GM12878 (cell line): ENCODE measurements around the gene CFDP1. TPM values are rescaled to one million over a fixed set of nuclear protein-coding genes. Genes with fewer than 3 reads are reported as not detected.
"Not testable (repeated sequence)": the region's sequence is repeated elsewhere in the genome, so short reads cannot be mapped to it uniquely, and the experiment has no call there.

Experiments
- ATAC-seq: fragments of 200-7000 bp; cut with Tn5 transposase; 3 replicates; pipeline ENCODE4 v1.9.1; 2020; ENCODE audit warnings: mild to moderate bottlenecking, moderate library complexity
- BruUV-seq: library from RNA; stranded (reverse); fragments of 400-500 nt; replicated peaks from 2 replicates; lab custom pipeline; 2021; lab: Mats Ljungman, UMichigan
- CTCF ChIA-PET: fragments of 300-600 bp; sonication (Branson Sonifier 250); formaldehyde crosslinking; extraction: SDS; loops from one replicate; lab custom pipeline; 2021; ENCODE audit warnings: inconsistent platforms; lab: Yijun Ruan, JAX
- POLR2A ChIA-PET: fragments of 350-600 bp; formaldehyde crosslinking; extraction: SDS; loops from one replicate; lab custom pipeline; 2021; ENCODE audit warnings: inconsistent platforms; lab: Charles Lee
- RAD21 ChIA-PET: fragments of 300-600 bp; sonication (Branson Sonifier 250); formaldehyde crosslinking; loops from one replicate; lab custom pipeline; 2023; ENCODE audit warnings: antibody characterized with exemption; ENCODE audit not compliant: unreplicated experiment; lab: Charles Lee
- SMC1A ChIA-PET: fragments of 300-600 bp; sonication (Branson Sonifier 250); formaldehyde crosslinking; loops from one replicate; lab custom pipeline; 2023; ENCODE audit not compliant: unreplicated experiment, uncharacterized antibody; lab: Charles Lee
- DNase-seq: peaks from one replicate; pipeline ENCODE4 v3.0.0-alpha.2; 2011; ENCODE audit warnings: low read depth, low spot score
- FAIRE-seq: peaks from 3 replicates; lab custom pipeline; 2011; peaks lifted over from hg19 to GRCh38; lab: Jason Lieb, UNC
- H2AFZ ChIP-seq: 2 replicates; pipeline ENCODE4 v1.6.0; 2011; ENCODE audit warnings: low read depth, low read length, control low read depth; ENCODE audit not compliant: control insufficient read depth
- H3K27ac ChIP-seq: 2 replicates; pipeline ENCODE4 v1.5.1; 2011; ENCODE audit warnings: control low read depth; ENCODE audit not compliant: control insufficient read depth, insufficient read depth
- H3K27me3 ChIP-seq, 2 experiments: replicated peaks in 1 of 2; 2 replicates each; pipeline versions ENCODE4 v1.6.0 to v1.6.1; 2011; ENCODE audit warnings: low read length in 1 of 2; ENCODE audit not compliant: control insufficient read depth in 2 of 2, insufficient read depth in 2 of 2
- H3K36me3 ChIP-seq, 2 experiments: 2 replicates each; pipeline ENCODE4 v1.5.1; 2011; ENCODE audit warnings: low read length in 1 of 2; ENCODE audit not compliant: control insufficient read depth in 2 of 2, insufficient read depth in 2 of 2
- H3K4me1 ChIP-seq: 2 replicates; pipeline ENCODE4 v1.6.1; 2011; ENCODE audit warnings: mild to moderate bottlenecking, low read length, moderate library complexity, mixed read lengths; ENCODE audit not compliant: control insufficient read depth, insufficient read depth
- H3K4me2 ChIP-seq: 2 replicates; pipeline ENCODE4 v1.6.0; 2011; ENCODE audit warnings: control low read depth; ENCODE audit not compliant: control insufficient read depth, insufficient read depth
- H3K4me3 ChIP-seq: fragments of 200-600 bp; sonication (generic); 2 replicates; pipeline ENCODE4 v1.5.1; 2016
- H3K79me2 ChIP-seq: 2 replicates; pipeline ENCODE4 v1.6.0; 2011; ENCODE audit warnings: low read length; ENCODE audit not compliant: control insufficient read depth, insufficient read depth
- H3K9ac ChIP-seq: 2 replicates; pipeline ENCODE4 v1.8.0; 2011; ENCODE audit warnings: low read length, control low read depth, mixed read lengths; ENCODE audit not compliant: control insufficient read depth, insufficient read depth
- H3K9me3 ChIP-seq: replicated peaks from 3 replicates; pipeline ENCODE4 v1.5.1; 2011; ENCODE audit warnings: mild to moderate bottlenecking, low read length; ENCODE audit not compliant: control insufficient read depth, insufficient read depth
- H4K20me1 ChIP-seq: 2 replicates; pipeline ENCODE4 v1.6.0; 2011; ENCODE audit not compliant: control insufficient read depth, insufficient read depth
- CREB1 ChIP-seq: IDR thresholded peaks from 2 replicates; pipeline ENCODE4 v1.6.1; 2012; ENCODE audit warnings: low read depth, mild to moderate bottlenecking, inconsistent platforms
- DPF2 ChIP-seq: fragments of 450-650 bp; IDR thresholded peaks from 2 replicates; pipeline ENCODE4 v1.6.1; 2017; ENCODE audit warnings: mild to moderate bottlenecking
- IKZF2 ChIP-seq, 2 experiments: fragments of 450-650 bp; IDR thresholded peaks; 2 replicates each; pipeline ENCODE4 v1.6.1; 2017; ENCODE audit warnings: mild to moderate bottlenecking in 2 of 2, moderate library complexity in 2 of 2
- KLF5 ChIP-seq: fragments of 450-650 bp; IDR thresholded peaks from 2 replicates; pipeline ENCODE4 v1.6.1; 2014; ENCODE audit warnings: mild to moderate bottlenecking; ENCODE audit not compliant: partially characterized antibody
- MTA2 ChIP-seq: fragments of 450-650 bp; IDR thresholded peaks from 2 replicates; pipeline ENCODE4 v1.6.1; 2016; ENCODE audit warnings: low read depth, mild to moderate bottlenecking, moderate library complexity
- MYB ChIP-seq: fragments of 150-350 bp; IDR thresholded peaks from 2 replicates; pipeline ENCODE4 v1.6.1; 2014; ENCODE audit warnings: mild to moderate bottlenecking, low read depth, low read length, borderline replicate concordance
- PML ChIP-seq: IDR thresholded peaks from 2 replicates; pipeline ENCODE4 v1.6.1; 2012; ENCODE audit warnings: low read length, inconsistent platforms
- SMAD5 ChIP-seq: IDR thresholded peaks from 2 replicates; pipeline ENCODE4 v1.6.1; 2016; ENCODE audit warnings: antibody characterized with exemption, low read depth
- SPI1 ChIP-seq: IDR thresholded peaks from 2 replicates; pipeline ENCODE4 v1.6.1; 2011; ENCODE audit warnings: low read depth, mild to moderate bottlenecking, low read length, moderate library complexity, borderline replicate concordance; ENCODE audit not compliant: insufficient read depth
- TCF7 ChIP-seq: IDR thresholded peaks from 2 replicates; pipeline ENCODE4 v1.6.1; 2014; ENCODE audit warnings: antibody characterized with exemption, borderline replicate concordance
- ZNF622 ChIP-seq: fragments of 450-650 bp; IDR thresholded peaks from 2 replicates; pipeline ENCODE4 v1.6.1; 2017; ENCODE audit warnings: mild to moderate bottlenecking, inconsistent platforms
- ZSCAN29 ChIP-seq: fragments of 450-650 bp; IDR thresholded peaks from 2 replicates; pipeline ENCODE4 v1.6.1; 2017; ENCODE audit warnings: mild to moderate bottlenecking, moderate library complexity
- WGBS: methylation state at CpG from one replicate; pipeline ENCODE4 v1.1.6; 2016; ENCODE audit warnings: low lambda C conversion rate; ENCODE audit not compliant: insufficient replicate concordance, insufficient coverage; ENCODE audit errors: missing lambda C conversion rate; 5-methylcytosine and 5-hydroxymethylcytosine counted together
- in situ Hi-C: fragments of 300-500 bp; cut with MboI; formaldehyde crosslinking; loops from 9 replicates; pipeline ENCODE4 v1.14.3; 2018; ENCODE audit warnings: mixed read lengths
- intact Hi-C: fragments of 100-400 bp; cut with micrococcal nuclease; formaldehyde crosslinking; loops from one replicate; pipeline ENCODE4 v1.14.2; 2022; ENCODE audit not compliant: unreplicated experiment
- polyA plus RNA-seq, 11 experiments: library from polyadenylated mRNA; depleted of rRNA in 4 of 11; unstranded in 6 of 11; stranded (reverse) in 5 of 11; fragments of >200 nt; fragmentation: Nextera tagmentation in 4 of 11; fragmentation: Illumina TruSeq in 1 of 11; extraction: Ambion mirVana in 4 of 11; extraction: Trizol in 1 of 11; gene quantifications; 1 replicate in 1 of 11; 2 replicates in 10 of 11; pipeline versions ENCODE4 v1.2.1 to v1.2.3, GENCODE V29; 2011 to 2016; ENCODE audit warnings: inconsistent platforms in 2 of 11, missing spikeins in 2 of 11, low read depth in 1 of 11
- total RNA-seq, 4 experiments: library from RNA; depleted of rRNA in 3 of 4; stranded (reverse); fragments of >200 nt in 3 of 4; fragmentation: Illumina TruSeq in 1 of 4; extraction: Trizol in 1 of 4; gene quantifications; 2 replicates each; pipeline versions ENCODE4 v1.2.1 to v1.2.3, GENCODE V29; 2013 to 2021
- TF ChIP-seq, protein P1 (sequence below): fragments of 450-650 bp; IDR thresholded peaks from 2 replicates; pipeline ENCODE4 v1.6.1; 2017; ENCODE audit warnings: borderline replicate concordance
- TF ChIP-seq, protein P2 (sequence below): IDR thresholded peaks from 2 replicates; pipeline ENCODE4 v1.6.1; 2011; ENCODE audit warnings: low read depth, low read length, improper control_type of control experiment, borderline replicate concordance

The CFDP1 gene
- total and polyA plus RNA-seq, 10 of the 15 experiments (the other 5 are each of a cell fraction or from before 2014, with no cell fraction given), result 22.3 to 64.8 (median 36.7) TPM

DNA sequence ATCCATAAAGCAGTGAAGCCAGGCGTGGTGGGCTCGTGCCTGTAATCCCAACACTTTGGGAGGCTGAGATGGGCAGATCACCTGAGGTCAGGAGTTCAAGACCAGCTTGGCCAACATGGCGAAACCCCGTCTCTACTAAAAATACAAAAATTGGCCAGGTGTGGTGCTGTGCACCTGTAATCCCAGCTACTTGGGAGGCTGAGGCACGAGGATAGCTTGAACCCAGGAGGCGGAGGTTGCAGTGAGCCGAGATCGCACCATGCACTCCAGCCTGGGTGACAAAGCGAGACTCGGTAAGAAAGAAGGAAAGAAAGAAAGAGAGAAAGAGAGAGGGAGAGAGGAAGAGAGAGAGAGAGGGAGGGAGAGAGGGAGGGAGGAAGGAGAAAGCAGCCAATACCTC, 160.7 kb downstream of the CFDP1 start:
- H2AFZ ChIP-seq, H3K79me2 ChIP-seq, H3K27me3 ChIP-seq, FAIRE-seq, H3K36me3 ChIP-seq, DNase-seq, RAD21 ChIA-PET, BruUV-seq, H3K9me3 ChIP-seq, in situ Hi-C loops, H3K4me3 ChIP-seq, H3K27ac ChIP-seq, H4K20me1 ChIP-seq, H3K9ac ChIP-seq, ATAC-seq: not testable (repeated sequence)
- H3K4me2 ChIP-seq, result peak overlapping the region; percentile 53
- intact Hi-C loops, result loop anchor here (5.0 kb wide), 1 partner anchor 45 kb away; no protein-coding TSS in a partner anchor
- ChIA-PET POLR2A (interaction anchor here (0.5 to 1.5 kb wide), 4 partner anchors 9 to 46 kb away, joined by 3 to 5 read pairs (median 3); no protein-coding TSS in a partner anchor), CTCF (interaction anchor here (0.6 to 1.4 kb wide), 6 partner anchors 9 to 105 kb away, joined by 3 to 7 read pairs (median 3); no protein-coding TSS in a partner anchor), SMC1A (interaction anchor here (1.1 to 1.8 kb wide), 2 partner anchors 33 to 107 kb away, joined by 3 to 6 read pairs; no protein-coding TSS in a partner anchor)
- 65% methylated on average over 10 of the region's 10 CpGs for WGBS
- peaks cover 18% of the 10 kb centered on the region for H3K4me1 ChIP-seq

DNA sequence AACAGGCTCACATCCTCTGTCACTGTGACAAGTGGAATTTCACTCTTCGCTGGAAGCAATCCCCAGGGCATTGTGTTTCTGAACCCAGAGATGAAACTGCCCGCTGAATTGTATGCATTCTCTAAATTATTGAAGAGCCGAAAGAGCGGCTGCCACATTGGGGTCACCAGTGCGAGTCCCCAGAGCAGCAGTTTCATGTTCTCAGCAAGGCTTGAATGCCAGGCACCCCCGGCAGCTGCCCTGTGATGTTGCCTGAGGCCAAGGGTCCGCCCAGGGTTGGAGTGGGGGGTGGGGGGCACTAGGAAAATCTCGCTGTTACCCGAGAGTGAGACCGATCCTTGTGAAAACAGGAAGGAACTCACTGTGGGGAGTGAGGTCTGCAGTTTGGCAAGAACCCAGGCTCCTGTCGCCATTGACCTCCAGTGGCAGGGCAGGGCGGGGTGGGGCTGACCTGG, 161.2 kb downstream of the CFDP1 start:
- 6% methylated on average over 12 of the region's 12 CpGs for WGBS
- TF ChIP-seq SMAD5 (no peak), MYB (no peak), CREB1 (no peak), SPI1 (0 out of 2 replicates have a peak, but pooled peaks have one; percentile 22), IKZF2 (IDR thresholded peaks at IDR 0.05) (peak in 1 of 2 experiments; percentile 38; a peak in 1 of 4 replicates), ZNF622 (no peak), ZSCAN29 (no peak), PML (no peak), KLF5 (no peak), TCF7 (no peak), DPF2 (no peak), MTA2 (no peak)
- TF ChIP-seq, protein P1, sequence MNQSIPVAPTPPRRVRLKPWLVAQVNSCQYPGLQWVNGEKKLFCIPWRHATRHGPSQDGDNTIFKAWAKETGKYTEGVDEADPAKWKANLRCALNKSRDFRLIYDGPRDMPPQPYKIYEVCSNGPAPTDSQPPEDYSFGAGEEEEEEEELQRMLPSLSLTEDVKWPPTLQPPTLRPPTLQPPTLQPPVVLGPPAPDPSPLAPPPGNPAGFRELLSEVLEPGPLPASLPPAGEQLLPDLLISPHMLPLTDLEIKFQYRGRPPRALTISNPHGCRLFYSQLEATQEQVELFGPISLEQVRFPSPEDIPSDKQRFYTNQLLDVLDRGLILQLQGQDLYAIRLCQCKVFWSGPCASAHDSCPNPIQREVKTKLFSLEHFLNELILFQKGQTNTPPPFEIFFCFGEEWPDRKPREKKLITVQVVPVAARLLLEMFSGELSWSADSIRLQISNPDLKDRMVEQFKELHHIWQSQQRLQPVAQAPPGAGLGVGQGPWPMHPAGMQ, result no peak
- TF ChIP-seq, protein P2, sequence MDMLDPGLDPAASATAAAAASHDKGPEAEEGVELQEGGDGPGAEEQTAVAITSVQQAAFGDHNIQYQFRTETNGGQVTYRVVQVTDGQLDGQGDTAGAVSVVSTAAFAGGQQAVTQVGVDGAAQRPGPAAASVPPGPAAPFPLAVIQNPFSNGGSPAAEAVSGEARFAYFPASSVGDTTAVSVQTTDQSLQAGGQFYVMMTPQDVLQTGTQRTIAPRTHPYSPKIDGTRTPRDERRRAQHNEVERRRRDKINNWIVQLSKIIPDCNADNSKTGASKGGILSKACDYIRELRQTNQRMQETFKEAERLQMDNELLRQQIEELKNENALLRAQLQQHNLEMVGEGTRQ, result no peak

More for the DNA sequence above, 161.2 kb downstream of the CFDP1 start:
- no peaks in the 10 kb centered on the region for H3K79me2 ChIP-seq
- peak overlapping the region; percentile 24; the same call in 1 of the 2 replicates for H3K27ac ChIP-seq
- in situ Hi-C loops (no loop called here), intact Hi-C loops (loop anchor here (5.0 kb wide), 1 partner anchor 45 kb away; no protein-coding TSS in a partner anchor)
- POLR2A ChIA-PET, result interaction anchor here (0.5 to 1.5 kb wide), 3 partner anchors 10 to 15 kb away, joined by 3 to 5 read pairs (median 3); no protein-coding TSS in a partner anchor
- ATAC-seq (peak; percentile 74), DNase-seq (peak; percentile 28), FAIRE-seq (no peak)
- peak overlapping the region; percentile 53 for H3K4me2 ChIP-seq
- no peaks in the 10 kb centered on the region for H3K36me3 ChIP-seq
- SMC1A ChIA-PET, result interaction anchor here (1.1 to 1.8 kb wide), 2 partner anchors 33 to 108 kb away, joined by 3 to 6 read pairs; no protein-coding TSS in a partner anchor
- no peaks in the 10 kb centered on the region; the same call in 2 of the 3 replicates for H3K9me3 ChIP-seq
- no TSS peak for BruUV-seq
- peaks cover 18% of the 10 kb centered on the region for H3K4me1 ChIP-seq
- H3K27me3 ChIP-seq, result no peaks in the 10 kb centered on the region
- RAD21 ChIA-PET, result no interaction called here
- CTCF ChIA-PET, result interaction anchor here (0.6 to 1.4 kb wide), 6 partner anchors 9 to 106 kb away, joined by 3 to 7 read pairs (median 3); no protein-coding TSS in a partner anchor
- H2AFZ ChIP-seq, result no peak overlapping the region
- no peak overlapping the region for H3K9ac ChIP-seq
- H4K20me1 ChIP-seq, result no peaks in the 10 kb centered on the region
- H3K4me3 ChIP-seq, result no peak overlapping the region; the same call in 1 of the 2 replicates
